CD14-positive monocyte (primary cell): ENCODE data around the gene PERM1. TPM values are rescaled to one million over a fixed set of nuclear protein-coding genes. Genes with fewer than 3 reads are reported as not detected.
"Not testable (repeated sequence)": the region's sequence is repeated elsewhere in the genome, so short reads cannot be mapped to it uniquely, and the experiment has no call there.

Source experiments
- DNase-seq, 3 donors: peaks; one replicate each; pipeline ENCODE4 v3.0.0-alpha.2; 2011 to 2022
- H2AFZ ChIP-seq: 2 replicates; pipeline ENCODE4 v1.6.0; 2012; ENCODE audit warnings: mild to moderate bottlenecking, low read depth, low read length, inconsistent platforms; ENCODE audit not compliant: insufficient read depth, poor library complexity, severe bottlenecking
- H3K27ac ChIP-seq, 2 donors: 1 replicate in 1 of 2; 2 replicates in 1 of 2; pipeline ENCODE4 v1.5.1; 2012 to 2013; ENCODE audit warnings: low read length in 2 of 2, control low read depth in 1 of 2, inconsistent platforms in 1 of 2, low read depth in 1 of 2, mild to moderate bottlenecking in 1 of 2
- H3K27me3 ChIP-seq, 2 donors: one replicate each; pipeline versions ENCODE4 v1.6.0 to v1.6.1; 2011 to 2013; ENCODE audit warnings: low read length in 2 of 2; ENCODE audit not compliant: control insufficient read depth in 2 of 2, insufficient read depth in 2 of 2
- H3K36me3 ChIP-seq, 2 donors: replicated peaks in 1 of 2; 1 replicate in 1 of 2; 2 replicates in 1 of 2; pipeline versions ENCODE4 v1.5.1 to v1.6.1; 2012 to 2013; ENCODE audit warnings: low read length in 2 of 2, control low read depth in 1 of 2, inconsistent platforms in 1 of 2, mild to moderate bottlenecking in 1 of 2; ENCODE audit not compliant: insufficient read depth in 2 of 2, control insufficient read depth in 1 of 2
- H3K4me1 ChIP-seq, 2 donors: 1 replicate in 1 of 2; 2 replicates in 1 of 2; pipeline versions ENCODE4 v1.5.1 to v1.6.1; 2012 to 2013; ENCODE audit warnings: low read length in 2 of 2, control low read depth in 1 of 2, inconsistent platforms in 1 of 2, mild to moderate bottlenecking in 1 of 2, moderate library complexity in 1 of 2; ENCODE audit not compliant: insufficient read depth in 2 of 2, control insufficient read depth in 1 of 2
- H3K4me2 ChIP-seq: replicated peaks from 2 replicates; pipeline ENCODE3; 2012; ENCODE audit warnings: low read length, moderate library complexity, mild to moderate bottlenecking; ENCODE audit not compliant: poor library complexity, severe bottlenecking; ENCODE audit errors: extremely low read depth
- H3K4me3 ChIP-seq, 3 experiments: fragments of 200-600 bp in 1 of 3; sonication (generic) in 1 of 3; replicated peaks in 1 of 3; 1 replicate in 2 of 3; 2 replicates in 1 of 3; pipeline ENCODE4 v1.5.1; 2011 to 2013; ENCODE audit warnings: low read length in 3 of 3, mild to moderate bottlenecking in 3 of 3, control low read depth in 2 of 3, low read depth in 2 of 3, inconsistent platforms in 1 of 3, moderate library complexity in 1 of 3
- H3K79me2 ChIP-seq: 2 replicates; pipeline ENCODE4 v1.6.0; 2012; ENCODE audit warnings: mild to moderate bottlenecking, control low read depth, inconsistent platforms, low read length, moderate library complexity; ENCODE audit not compliant: insufficient read depth
- H3K9ac ChIP-seq: 2 replicates; pipeline ENCODE4 v1.6.0; 2017; ENCODE audit warnings: low read length, mild to moderate bottlenecking; ENCODE audit not compliant: insufficient read depth, poor library complexity, severe bottlenecking
- H3K9me3 ChIP-seq, 2 donors: replicated peaks in 1 of 2; 1 replicate in 1 of 2; 2 replicates in 1 of 2; pipeline versions ENCODE4 v1.5.1 to v1.6.1; 2012 to 2013; ENCODE audit warnings: low read length in 2 of 2, control low read depth in 1 of 2; ENCODE audit not compliant: control insufficient read depth in 1 of 2, insufficient read depth in 1 of 2
- H4K20me1 ChIP-seq: 2 replicates; pipeline ENCODE4 v1.6.0; 2012; ENCODE audit warnings: mild to moderate bottlenecking, low read length, control low read depth, moderate library complexity; ENCODE audit not compliant: insufficient read depth
- H3K27ac Mint-ChIP-seq, 7 donors: one replicate each; pipeline ENCODE4 v1.8.0; 2020; ENCODE audit warnings: mild to moderate bottlenecking in 7 of 7, mixed read lengths in 7 of 7, moderate library complexity in 6 of 7, inconsistent platforms in 2 of 7
- H3K27me3 Mint-ChIP-seq, 3 donors: one replicate each; pipeline ENCODE4 v1.8.0; 2021 to 2022; ENCODE audit warnings: low read depth in 3 of 3, mild to moderate bottlenecking in 3 of 3, mixed read lengths in 3 of 3, moderate library complexity in 3 of 3, inconsistent platforms in 1 of 3
- H3K36me3 Mint-ChIP-seq, 2 donors: one replicate each; pipeline ENCODE4 v1.8.0; 2020; ENCODE audit warnings: mixed read lengths in 2 of 2, inconsistent platforms in 1 of 2, mild to moderate bottlenecking in 1 of 2
- H3K4me1 Mint-ChIP-seq: one replicate; pipeline ENCODE4 v1.8.0; 2020; ENCODE audit warnings: mild to moderate bottlenecking, mixed read lengths
- H3K4me3 Mint-ChIP-seq, 2 donors: one replicate each; pipeline ENCODE4 v1.8.0; 2020; ENCODE audit warnings: mild to moderate bottlenecking in 2 of 2, mixed read lengths in 2 of 2, moderate library complexity in 1 of 2
- H3K9me3 Mint-ChIP-seq, 7 donors: one replicate each; pipeline ENCODE4 v1.8.0; 2020 to 2022; ENCODE audit warnings: mixed read lengths in 7 of 7, mild to moderate bottlenecking in 6 of 7, moderate library complexity in 6 of 7, inconsistent platforms in 2 of 7
- WGBS: methylation state at CpG from one replicate; pipeline ENCODE4 v1.1.5; 2013; ENCODE audit warnings: missing lambda C conversion rate; ENCODE audit not compliant: insufficient coverage; 5-methylcytosine and 5-hydroxymethylcytosine counted together
- intact Hi-C, 2 donors: fragments of 100-400 bp; cut with micrococcal nuclease; formaldehyde crosslinking; loops; one replicate each; pipeline versions ENCODE4 v1.15.0 to v1.15.1; 2023
- polyA minus RNA-seq: library from RNA; depleted of rRNA, polyadenylated mRNA; stranded (reverse); fragments of >200 nt; gene quantifications from 2 replicates; pipeline ENCODE4 v1.2.3, GENCODE V29; 2012
- polyA plus RNA-seq, 3 donors: library from polyadenylated mRNA; depleted of rRNA in 1 of 3; unstranded in 2 of 3; stranded (reverse) in 1 of 3; fragments of 300-500 nt in 2 of 3; fragments of >200 nt in 1 of 3; fragmentation: Illumina TruSeq in 2 of 3; gene quantifications; 1 replicate in 2 of 3; 2 replicates in 1 of 3; pipeline ENCODE4 v1.2.3, GENCODE V29; 2012 to 2021
- total RNA-seq, 12 experiments: library from RNA in 1 of 12; stranded (reverse) in 1 of 12; fragments of 120-200 nt in 1 of 12; gene quantifications; one replicate each; pipeline ENCODE4 v1.2.4 and lab custom pipeline; 2013 to 2026; ENCODE audit warnings: mixed read lengths in 6 of 12, inconsistent platforms in 1 of 12
- TF ChIP-seq, protein P1 (sequence below): fragments of 200-600 bp; IDR thresholded peaks from one replicate; pipeline ENCODE4 v1.8.0; 2022; ENCODE audit warnings: antibody characterized with exemption, mild to moderate bottlenecking

The PERM1 gene, protein sequence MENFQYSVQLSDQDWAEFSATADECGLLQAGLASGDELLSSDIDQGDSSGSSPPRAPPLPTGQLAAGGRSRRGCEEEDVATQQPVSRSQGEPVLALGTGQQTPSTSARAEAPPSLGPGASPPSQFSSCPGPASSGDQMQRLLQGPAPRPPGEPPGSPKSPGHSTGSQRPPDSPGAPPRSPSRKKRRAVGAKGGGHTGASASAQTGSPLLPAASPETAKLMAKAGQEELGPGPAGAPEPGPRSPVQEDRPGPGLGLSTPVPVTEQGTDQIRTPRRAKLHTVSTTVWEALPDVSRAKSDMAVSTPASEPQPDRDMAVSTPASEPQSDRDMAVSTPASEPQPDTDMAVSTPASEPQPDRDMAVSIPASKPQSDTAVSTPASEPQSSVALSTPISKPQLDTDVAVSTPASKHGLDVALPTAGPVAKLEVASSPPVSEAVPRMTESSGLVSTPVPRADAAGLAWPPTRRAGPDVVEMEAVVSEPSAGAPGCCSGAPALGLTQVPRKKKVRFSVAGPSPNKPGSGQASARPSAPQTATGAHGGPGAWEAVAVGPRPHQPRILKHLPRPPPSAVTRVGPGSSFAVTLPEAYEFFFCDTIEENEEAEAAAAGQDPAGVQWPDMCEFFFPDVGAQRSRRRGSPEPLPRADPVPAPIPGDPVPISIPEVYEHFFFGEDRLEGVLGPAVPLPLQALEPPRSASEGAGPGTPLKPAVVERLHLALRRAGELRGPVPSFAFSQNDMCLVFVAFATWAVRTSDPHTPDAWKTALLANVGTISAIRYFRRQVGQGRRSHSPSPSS
- total RNA-seq (2013), result not detected
- polyA plus RNA-seq, result not detected
- 0.14 TPM in 1 of 2 replicates, not detected in the other for polyA minus RNA-seq
- total RNA-seq (lab: John Stamatoyannopoulos, UW), result 0.11 to 0.62 (median 0.33) reads per million in 11 experiments

DNA sequence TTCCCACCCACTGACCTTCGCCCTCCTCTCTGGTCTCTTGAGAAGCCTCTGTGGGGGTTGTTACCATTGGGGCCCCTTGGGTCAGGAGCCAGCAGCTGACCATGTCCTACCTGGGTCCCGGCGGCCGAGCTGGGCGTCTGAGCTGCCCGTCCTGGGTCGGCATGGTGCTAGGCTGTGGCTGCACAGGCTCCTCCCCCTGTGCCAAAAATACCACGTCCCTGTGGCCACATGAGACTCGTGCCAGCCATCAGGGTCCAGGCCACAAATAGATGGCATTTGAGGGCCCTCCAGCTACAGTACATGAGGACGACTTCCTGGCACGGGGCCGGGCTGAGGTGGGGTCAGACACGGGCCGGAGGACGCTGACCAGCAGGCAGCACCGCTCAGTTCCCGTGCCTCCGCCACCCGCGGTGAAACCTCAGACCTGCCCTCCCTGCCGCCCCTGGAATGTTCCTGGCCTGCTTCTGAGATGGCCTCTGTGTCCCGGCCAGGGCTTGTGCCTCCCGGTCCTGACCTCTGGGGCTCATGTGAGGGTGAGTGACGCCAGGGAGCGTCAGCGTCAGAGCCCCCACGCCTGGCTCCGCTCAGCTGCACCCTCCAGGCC, at the start of gene PERM1:
Gene PERM1 (minus strand): TSS at position 139 of the 604 bp plus-strand sequence. CDS start 1,064 bp downstream, outside the sequence.
- H3K27me3 ChIP-seq, result peaks cover 0 to 9% of the 10 kb centered on the region in 2 donors
- H3K9ac ChIP-seq, result no peak within 1 kb of the TSS
- no peak within 1 kb of the TSS for H3K27ac ChIP-seq
- H3K4me1 ChIP-seq, result no peaks in the 10 kb centered on the region
- intact Hi-C loops, result loop anchor here (5.0 to 10.0 kb wide), 2 partner anchors 80 to 83 kb away; no protein-coding TSS in a partner anchor
- H4K20me1 ChIP-seq, result no peaks in the 10 kb centered on the region
- Mint-ChIP-seq H3K36me3 (no peaks in the 10 kb centered on the region), H3K27ac (peak within 1 kb of the TSS in 1 of 7 donors; percentile 62), H3K27me3 (peaks cover 23 to 42% (median 31%) of the 10 kb centered on the region in 3 donors), H3K9me3 (peaks cover 2 to 5% (median 4%) of the 10 kb centered on the region in 7 donors), H3K4me1 (no peaks in the 10 kb centered on the region), H3K4me3 (no peak within 1 kb of the TSS)
- no peaks in the 10 kb centered on the region for H3K36me3 ChIP-seq
- DNase-seq, result no peak
- H3K79me2 ChIP-seq, result no peaks in the 10 kb centered on the region
- no peak within 1 kb of the TSS for H3K4me3 ChIP-seq
- H2AFZ ChIP-seq, result no peak within 1 kb of the TSS
- WGBS, result 71% methylated on average over 22 of the region's 28 CpGs
- TF ChIP-seq, protein P1, sequence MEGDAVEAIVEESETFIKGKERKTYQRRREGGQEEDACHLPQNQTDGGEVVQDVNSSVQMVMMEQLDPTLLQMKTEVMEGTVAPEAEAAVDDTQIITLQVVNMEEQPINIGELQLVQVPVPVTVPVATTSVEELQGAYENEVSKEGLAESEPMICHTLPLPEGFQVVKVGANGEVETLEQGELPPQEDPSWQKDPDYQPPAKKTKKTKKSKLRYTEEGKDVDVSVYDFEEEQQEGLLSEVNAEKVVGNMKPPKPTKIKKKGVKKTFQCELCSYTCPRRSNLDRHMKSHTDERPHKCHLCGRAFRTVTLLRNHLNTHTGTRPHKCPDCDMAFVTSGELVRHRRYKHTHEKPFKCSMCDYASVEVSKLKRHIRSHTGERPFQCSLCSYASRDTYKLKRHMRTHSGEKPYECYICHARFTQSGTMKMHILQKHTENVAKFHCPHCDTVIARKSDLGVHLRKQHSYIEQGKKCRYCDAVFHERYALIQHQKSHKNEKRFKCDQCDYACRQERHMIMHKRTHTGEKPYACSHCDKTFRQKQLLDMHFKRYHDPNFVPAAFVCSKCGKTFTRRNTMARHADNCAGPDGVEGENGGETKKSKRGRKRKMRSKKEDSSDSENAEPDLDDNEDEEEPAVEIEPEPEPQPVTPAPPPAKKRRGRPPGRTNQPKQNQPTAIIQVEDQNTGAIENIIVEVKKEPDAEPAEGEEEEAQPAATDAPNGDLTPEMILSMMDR, result no peak
- H3K4me2 ChIP-seq, result no peak within 1 kb of the TSS
- peaks cover 0 to 5% of the 10 kb centered on the region in 2 donors for H3K9me3 ChIP-seq

DNA sequence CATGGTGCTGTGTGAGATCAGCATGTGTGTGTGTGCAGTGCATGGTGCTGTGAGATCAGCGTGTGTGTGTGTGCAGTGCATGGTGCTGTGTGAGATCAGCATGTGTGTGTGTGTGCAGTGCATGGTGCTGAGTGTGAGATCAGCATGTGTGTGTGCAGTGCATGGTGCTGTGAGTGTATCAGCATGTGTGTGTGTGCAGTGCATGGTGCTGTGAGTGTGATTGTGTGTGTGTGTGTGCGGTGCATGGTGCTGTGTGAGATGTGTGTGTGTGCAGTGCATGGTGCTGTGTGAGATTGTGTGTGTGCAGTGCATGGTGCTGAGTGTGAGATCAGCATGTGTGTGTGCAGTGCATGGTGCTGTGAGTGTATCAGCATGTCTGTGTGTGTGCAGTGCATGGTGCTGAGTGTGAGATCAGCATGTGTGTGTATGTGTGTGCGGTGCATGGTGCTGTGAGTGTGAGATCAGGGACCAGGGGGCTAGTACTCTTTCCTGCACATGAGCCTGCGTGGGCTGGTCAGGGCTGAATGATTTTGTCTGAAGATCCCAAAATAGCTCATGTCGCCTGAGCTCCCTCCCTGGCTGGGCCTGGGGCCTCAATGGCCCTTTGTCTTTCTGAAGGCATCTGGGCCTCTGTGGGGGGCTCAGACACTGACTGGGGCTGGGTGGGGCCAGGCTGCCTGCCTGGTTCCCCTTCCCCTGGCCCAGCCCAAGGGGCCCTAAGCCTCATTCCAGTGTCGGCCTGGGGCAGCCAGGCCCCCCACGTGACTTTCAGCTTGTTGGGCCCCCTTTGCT, 49.2 kb upstream of the PERM1 start:
- not testable (repeated sequence) for DNase-seq, H2AFZ ChIP-seq, H3K27ac Mint-ChIP-seq, H3K36me3 Mint-ChIP-seq, H3K4me1 Mint-ChIP-seq, H3K36me3 ChIP-seq, H3K27ac ChIP-seq, H3K9ac ChIP-seq, H3K4me2 ChIP-seq, H3K79me2 ChIP-seq, H3K4me3 Mint-ChIP-seq, H3K4me3 ChIP-seq, H4K20me1 ChIP-seq, H3K9me3 ChIP-seq
- Histone ChIP-seq H3K4me1 (peaks cover 7 to 18% of the 10 kb centered on the region in 2 donors), H3K27me3 (peaks cover 8 to 48% of the 10 kb centered on the region in 2 donors)
- Mint-ChIP-seq H3K27me3 (peaks cover 29 to 36% (median 34%) of the 10 kb centered on the region in 3 donors), H3K9me3 (peaks cover 0 to 12% (median 6%) of the 10 kb centered on the region in 7 donors)
- intact Hi-C loops, result loop anchor here in 1 of 2 donors (5.0 to 10.0 kb wide), 3 partner anchors 36 to 204 kb away; partner anchors contain the start of genes B3GALT6, C1orf159 and SDF4
- 88% methylated on average over 6 of the region's 7 CpGs for WGBS
